ENCODE results near the gene AKNAD1.

Gene AKNAD1

DNA sequence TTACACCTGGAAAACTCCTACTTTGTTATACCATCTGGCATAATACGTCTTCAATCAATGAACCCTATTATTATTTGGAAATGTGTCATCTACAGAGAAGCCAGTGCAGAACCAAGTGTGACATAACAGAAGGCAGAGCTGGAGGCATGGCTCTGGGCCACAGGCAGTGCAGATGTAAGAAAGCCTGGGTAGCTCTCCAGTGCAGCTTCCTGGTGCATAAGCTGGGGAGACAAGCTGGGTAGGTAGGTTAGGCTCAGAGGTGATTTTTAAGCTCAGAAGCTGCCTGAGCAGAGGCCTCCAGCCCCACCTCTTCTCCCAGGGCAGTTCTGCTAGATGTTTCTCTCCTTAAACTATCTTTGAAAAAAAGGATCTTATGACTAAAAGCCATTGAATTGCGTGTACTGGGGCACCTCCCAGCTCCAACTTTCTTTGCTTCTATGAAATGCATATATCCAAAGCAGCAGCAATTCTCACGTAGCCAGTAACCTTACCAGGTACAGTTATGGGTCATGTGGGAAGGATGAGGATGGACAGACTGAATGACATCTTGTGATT lies 30.7 kb downstream of the AKNAD1 start:
- TF ChIP-seq, protein P1, sequence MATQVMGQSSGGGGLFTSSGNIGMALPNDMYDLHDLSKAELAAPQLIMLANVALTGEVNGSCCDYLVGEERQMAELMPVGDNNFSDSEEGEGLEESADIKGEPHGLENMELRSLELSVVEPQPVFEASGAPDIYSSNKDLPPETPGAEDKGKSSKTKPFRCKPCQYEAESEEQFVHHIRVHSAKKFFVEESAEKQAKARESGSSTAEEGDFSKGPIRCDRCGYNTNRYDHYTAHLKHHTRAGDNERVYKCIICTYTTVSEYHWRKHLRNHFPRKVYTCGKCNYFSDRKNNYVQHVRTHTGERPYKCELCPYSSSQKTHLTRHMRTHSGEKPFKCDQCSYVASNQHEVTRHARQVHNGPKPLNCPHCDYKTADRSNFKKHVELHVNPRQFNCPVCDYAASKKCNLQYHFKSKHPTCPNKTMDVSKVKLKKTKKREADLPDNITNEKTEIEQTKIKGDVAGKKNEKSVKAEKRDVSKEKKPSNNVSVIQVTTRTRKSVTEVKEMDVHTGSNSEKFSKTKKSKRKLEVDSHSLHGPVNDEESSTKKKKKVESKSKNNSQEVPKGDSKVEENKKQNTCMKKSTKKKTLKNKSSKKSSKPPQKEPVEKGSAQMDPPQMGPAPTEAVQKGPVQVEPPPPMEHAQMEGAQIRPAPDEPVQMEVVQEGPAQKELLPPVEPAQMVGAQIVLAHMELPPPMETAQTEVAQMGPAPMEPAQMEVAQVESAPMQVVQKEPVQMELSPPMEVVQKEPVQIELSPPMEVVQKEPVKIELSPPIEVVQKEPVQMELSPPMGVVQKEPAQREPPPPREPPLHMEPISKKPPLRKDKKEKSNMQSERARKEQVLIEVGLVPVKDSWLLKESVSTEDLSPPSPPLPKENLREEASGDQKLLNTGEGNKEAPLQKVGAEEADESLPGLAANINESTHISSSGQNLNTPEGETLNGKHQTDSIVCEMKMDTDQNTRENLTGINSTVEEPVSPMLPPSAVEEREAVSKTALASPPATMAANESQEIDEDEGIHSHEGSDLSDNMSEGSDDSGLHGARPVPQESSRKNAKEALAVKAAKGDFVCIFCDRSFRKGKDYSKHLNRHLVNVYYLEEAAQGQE (IDR thresholded peaks at IDR 0.05; ENCODE audit: insufficient read depth in 1 of 2, low read depth in 2 of 2, low read length in 2 of 2), result no peak
- no peak for TF ChIP-seq FOXP2 (optimal IDR thresholded peaks at IDR 0.05; ENCODE audit: borderline replicate concordance, extremely low read depth, extremely low read length, insufficient read depth)
- no peak for TF ChIP-seq SIN3A (IDR thresholded peaks at IDR 0.05; ENCODE audit: borderline replicate concordance, insufficient read depth, low read length)
- TF ChIP-seq POLR2AphosphoS5 (IDR thresholded peaks at IDR 0.05; ENCODE audit: low read depth, low read length), result no peak
- no peak for TF ChIP-seq TAF1 (IDR thresholded peaks at IDR 0.05; ENCODE audit: borderline replicate concordance, insufficient read depth, low read length)

DNA sequence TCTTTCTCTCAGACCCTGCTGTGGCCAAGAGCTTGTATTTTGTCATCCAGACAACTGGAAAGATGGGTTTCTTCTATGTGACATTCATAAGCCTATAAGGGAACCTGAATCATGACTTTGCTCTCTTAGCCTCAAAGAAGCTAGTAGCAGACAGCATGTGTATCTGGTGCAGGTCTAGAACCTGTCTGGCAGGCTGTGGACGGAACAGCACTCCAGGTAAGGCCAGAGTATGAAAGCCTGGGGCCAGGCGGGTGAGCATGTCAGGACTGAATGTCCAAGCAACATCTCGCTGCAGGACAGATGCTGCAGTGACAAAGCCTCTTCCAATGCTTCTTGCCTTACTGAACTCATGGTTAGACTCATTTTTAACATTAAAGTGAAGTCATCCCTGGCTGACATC lies 32.8 kb downstream of the AKNAD1 start:
- TF ChIP-seq SIN3A (IDR thresholded peaks at IDR 0.05; ENCODE audit: borderline replicate concordance, insufficient read depth, low read length) (no peak), POLR2AphosphoS5 (IDR thresholded peaks at IDR 0.05; ENCODE audit: low read depth, low read length) (no peak), TAF1 (IDR thresholded peaks at IDR 0.05; ENCODE audit: borderline replicate concordance, insufficient read depth, low read length) (no peak), FOXP2 (optimal IDR thresholded peaks at IDR 0.05; ENCODE audit: borderline replicate concordance, extremely low read depth, extremely low read length, insufficient read depth) (no peak)
- TF ChIP-seq, protein P1 (IDR thresholded peaks at IDR 0.05; ENCODE audit: insufficient read depth in 1 of 2, low read depth in 2 of 2, low read length in 2 of 2), result no peak

DNA sequence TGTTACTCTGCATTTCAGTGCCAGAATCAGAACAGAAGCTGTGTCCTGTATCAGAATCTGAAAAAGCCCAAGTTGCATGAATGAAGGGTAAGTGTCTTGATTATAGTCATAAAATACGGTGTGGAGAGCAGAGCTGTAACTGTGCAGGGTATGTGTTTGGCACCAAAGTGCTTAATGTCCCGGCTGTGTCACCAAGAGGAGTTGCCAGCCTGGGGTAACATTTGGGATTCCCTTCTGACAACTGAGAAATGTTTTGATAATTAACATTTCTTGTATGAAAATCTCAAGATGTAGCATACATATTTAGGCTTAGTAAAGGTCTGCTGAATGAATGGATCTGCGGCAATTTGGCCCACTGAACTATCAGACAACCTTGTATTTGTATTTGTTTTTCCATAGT lies 33.3 kb downstream of the AKNAD1 start:
- TF ChIP-seq SIN3A (IDR thresholded peaks at IDR 0.05; ENCODE audit: borderline replicate concordance, insufficient read depth, low read length), result no peak
- TF ChIP-seq TAF1 (IDR thresholded peaks at IDR 0.05; ENCODE audit: borderline replicate concordance, insufficient read depth, low read length), result no peak
- no peak for TF ChIP-seq FOXP2 (optimal IDR thresholded peaks at IDR 0.05; ENCODE audit: borderline replicate concordance, extremely low read depth, extremely low read length, insufficient read depth)
- TF ChIP-seq, protein P1 (IDR thresholded peaks at IDR 0.05; ENCODE audit: insufficient read depth in 1 of 2, low read depth in 2 of 2, low read length in 2 of 2), result no peak
- no peak for TF ChIP-seq POLR2AphosphoS5 (IDR thresholded peaks at IDR 0.05; ENCODE audit: low read depth, low read length)

DNA sequence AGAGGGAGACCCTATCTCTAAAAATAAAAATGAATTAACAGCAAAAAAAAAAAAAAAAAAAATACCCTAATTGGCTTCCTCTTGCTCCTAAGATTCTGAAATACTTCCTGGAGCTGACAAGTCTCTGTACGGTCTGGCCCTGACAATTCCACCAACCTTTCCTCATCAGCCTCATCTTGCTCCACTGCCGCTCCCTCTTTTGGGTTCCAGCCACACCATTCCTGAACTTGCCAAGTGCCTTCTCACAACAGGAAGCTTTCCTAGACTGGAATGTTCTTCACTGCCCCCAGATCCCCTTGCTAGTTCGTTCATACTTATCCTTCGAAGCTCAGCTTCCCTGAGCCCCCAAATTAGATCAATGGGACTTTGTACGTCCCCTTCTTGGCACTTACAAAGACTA lies 37.0 kb downstream of the AKNAD1 start:
- TF ChIP-seq TAF1 (IDR thresholded peaks at IDR 0.05; ENCODE audit: borderline replicate concordance, insufficient read depth, low read length) (no peak), FOXP2 (optimal IDR thresholded peaks at IDR 0.05; ENCODE audit: borderline replicate concordance, extremely low read depth, extremely low read length, insufficient read depth) (no peak), POLR2AphosphoS5 (IDR thresholded peaks at IDR 0.05; ENCODE audit: low read depth, low read length) (no peak), SIN3A (IDR thresholded peaks at IDR 0.05; ENCODE audit: borderline replicate concordance, insufficient read depth, low read length) (no peak)
- TF ChIP-seq, protein P1 (IDR thresholded peaks at IDR 0.05; ENCODE audit: insufficient read depth in 1 of 2, low read depth in 2 of 2, low read length in 2 of 2), result no peak

All from PFSK-1 (cell line).